HepG2 (cell line): ENCODE results near the gene OR52E8.

ENCODE experiments used
- CREM ChIP-seq, 2 experiments: sonication (generic) in 1 of 2; formaldehyde crosslinking in 1 of 2; IDR thresholded peaks; 2 replicates each; pipeline versions ENCODE4 v1.4.0 to v1.6.1; 2016 to 2020; ENCODE audit warnings: antibody characterized with exemption in 1 of 2, mild to moderate bottlenecking in 1 of 2, missing genetic modification reagents in 1 of 2
- GABPA ChIP-seq, 2 experiments: IDR thresholded peaks; 2 replicates each; pipeline ENCODE4 v1.6.1; 2011 to 2016; ENCODE audit warnings: low read depth in 2 of 2, low read length in 1 of 2, missing biosample characterization in 1 of 2, missing genetic modification characterization in 1 of 2
- IKZF4 ChIP-seq: sonication (generic); formaldehyde crosslinking; IDR thresholded peaks from 2 replicates; pipeline ENCODE4 v1.5.1; 2020; ENCODE audit warnings: borderline replicate concordance, mild to moderate bottlenecking, low read depth, missing genetic modification reagents; ENCODE audit errors: not compliant biosample characterization
- KLF6 ChIP-seq: IDR thresholded peaks from 2 replicates; pipeline ENCODE4 v1.8.0; 2016; ENCODE audit warnings: missing biosample characterization, missing genetic modification reagents
- NFRKB ChIP-seq: fragments of 450-650 bp; IDR thresholded peaks from 2 replicates; pipeline ENCODE4 v1.6.1; 2017
- RARG ChIP-seq: sonication (generic); formaldehyde crosslinking; IDR thresholded peaks from 2 replicates; pipeline ENCODE4 v1.4.0; 2020; ENCODE audit warnings: low read depth, mild to moderate bottlenecking, missing genetic modification reagents
- ZNF121 ChIP-seq: sonication (generic); formaldehyde crosslinking; IDR thresholded peaks from 2 replicates; pipeline ENCODE4 v1.5.0; 2020; ENCODE audit warnings: mild to moderate bottlenecking, missing genetic modification reagents
- ZNF207 ChIP-seq: fragments of 450-650 bp; IDR thresholded peaks from 2 replicates; pipeline ENCODE4 v1.6.1; 2016; ENCODE audit warnings: antibody characterized with exemption, borderline replicate concordance
- ZNF282 ChIP-seq: fragments of 450-650 bp; IDR thresholded peaks from 2 replicates; pipeline ENCODE4 v1.6.1; 2018; ENCODE audit not compliant: partially characterized antibody
- ZNF30 ChIP-seq: sonication (generic); formaldehyde crosslinking; IDR thresholded peaks from 2 replicates; pipeline ENCODE4 v1.5.0; 2020; ENCODE audit warnings: mild to moderate bottlenecking, missing genetic modification reagents
- TF ChIP-seq, protein P1 (sequence below): sonication (generic); formaldehyde crosslinking; IDR thresholded peaks from 2 replicates; pipeline ENCODE4 v1.4.0; 2020; ENCODE audit warnings: missing genetic modification reagents
- TF ChIP-seq, protein P2 (sequence below): sonication (generic); formaldehyde crosslinking; IDR thresholded peaks from 2 replicates; pipeline ENCODE4 v1.5.0; 2020; ENCODE audit warnings: mild to moderate bottlenecking, missing genetic modification reagents, moderate library complexity
- TF ChIP-seq, protein P3 (sequence below), 2 experiments: IDR thresholded peaks; 2 replicates each; pipeline ENCODE4 v1.6.1; 2011 to 2012; ENCODE audit warnings: low read length in 2 of 2, borderline replicate concordance in 1 of 2, low read depth in 1 of 2, mild to moderate bottlenecking in 1 of 2, moderate library complexity in 1 of 2

GRCh38 chr11:5865826-5866225, 8.3 kb upstream of the OR52E8 start:
- TF ChIP-seq RARG (CRISPR knock-in tag) (no peak), NFRKB (no peak), ZNF30 (CRISPR knock-in tag) (no peak), ZNF282 (no peak), IKZF4 (CRISPR knock-in tag) (no peak), KLF6 (no peak), CREM (IDR thresholded peaks at IDR 0.05) (no peak), CREM (CRISPR knock-in tag; IDR thresholded peaks at IDR 0.05) (no peak), ZNF121 (CRISPR knock-in tag) (no peak), GABPA (IDR thresholded peaks at IDR 0.05; ENCODE audit: low read depth, low read length) (no peak), GABPA (CRISPR knock-in tag; IDR thresholded peaks at IDR 0.05; ENCODE audit: low read depth) (no peak), ZNF207 (no peak)
- TF ChIP-seq, protein P1, sequence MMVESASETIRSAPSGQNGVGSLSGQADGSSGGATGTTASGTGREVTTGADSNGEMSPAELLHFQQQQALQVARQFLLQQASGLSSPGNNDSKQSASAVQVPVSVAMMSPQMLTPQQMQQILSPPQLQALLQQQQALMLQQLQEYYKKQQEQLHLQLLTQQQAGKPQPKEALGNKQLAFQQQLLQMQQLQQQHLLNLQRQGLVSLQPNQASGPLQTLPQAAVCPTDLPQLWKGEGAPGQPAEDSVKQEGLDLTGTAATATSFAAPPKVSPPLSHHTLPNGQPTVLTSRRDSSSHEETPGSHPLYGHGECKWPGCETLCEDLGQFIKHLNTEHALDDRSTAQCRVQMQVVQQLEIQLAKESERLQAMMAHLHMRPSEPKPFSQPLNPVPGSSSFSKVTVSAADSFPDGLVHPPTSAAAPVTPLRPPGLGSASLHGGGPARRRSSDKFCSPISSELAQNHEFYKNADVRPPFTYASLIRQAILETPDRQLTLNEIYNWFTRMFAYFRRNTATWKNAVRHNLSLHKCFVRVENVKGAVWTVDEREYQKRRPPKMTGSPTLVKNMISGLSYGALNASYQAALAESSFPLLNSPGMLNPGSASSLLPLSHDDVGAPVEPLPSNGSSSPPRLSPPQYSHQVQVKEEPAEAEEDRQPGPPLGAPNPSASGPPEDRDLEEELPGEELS = no peak
- TF ChIP-seq, protein P2, sequence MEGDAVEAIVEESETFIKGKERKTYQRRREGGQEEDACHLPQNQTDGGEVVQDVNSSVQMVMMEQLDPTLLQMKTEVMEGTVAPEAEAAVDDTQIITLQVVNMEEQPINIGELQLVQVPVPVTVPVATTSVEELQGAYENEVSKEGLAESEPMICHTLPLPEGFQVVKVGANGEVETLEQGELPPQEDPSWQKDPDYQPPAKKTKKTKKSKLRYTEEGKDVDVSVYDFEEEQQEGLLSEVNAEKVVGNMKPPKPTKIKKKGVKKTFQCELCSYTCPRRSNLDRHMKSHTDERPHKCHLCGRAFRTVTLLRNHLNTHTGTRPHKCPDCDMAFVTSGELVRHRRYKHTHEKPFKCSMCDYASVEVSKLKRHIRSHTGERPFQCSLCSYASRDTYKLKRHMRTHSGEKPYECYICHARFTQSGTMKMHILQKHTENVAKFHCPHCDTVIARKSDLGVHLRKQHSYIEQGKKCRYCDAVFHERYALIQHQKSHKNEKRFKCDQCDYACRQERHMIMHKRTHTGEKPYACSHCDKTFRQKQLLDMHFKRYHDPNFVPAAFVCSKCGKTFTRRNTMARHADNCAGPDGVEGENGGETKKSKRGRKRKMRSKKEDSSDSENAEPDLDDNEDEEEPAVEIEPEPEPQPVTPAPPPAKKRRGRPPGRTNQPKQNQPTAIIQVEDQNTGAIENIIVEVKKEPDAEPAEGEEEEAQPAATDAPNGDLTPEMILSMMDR (CRISPR knock-in tag) = no peak
- TF ChIP-seq, protein P3, sequence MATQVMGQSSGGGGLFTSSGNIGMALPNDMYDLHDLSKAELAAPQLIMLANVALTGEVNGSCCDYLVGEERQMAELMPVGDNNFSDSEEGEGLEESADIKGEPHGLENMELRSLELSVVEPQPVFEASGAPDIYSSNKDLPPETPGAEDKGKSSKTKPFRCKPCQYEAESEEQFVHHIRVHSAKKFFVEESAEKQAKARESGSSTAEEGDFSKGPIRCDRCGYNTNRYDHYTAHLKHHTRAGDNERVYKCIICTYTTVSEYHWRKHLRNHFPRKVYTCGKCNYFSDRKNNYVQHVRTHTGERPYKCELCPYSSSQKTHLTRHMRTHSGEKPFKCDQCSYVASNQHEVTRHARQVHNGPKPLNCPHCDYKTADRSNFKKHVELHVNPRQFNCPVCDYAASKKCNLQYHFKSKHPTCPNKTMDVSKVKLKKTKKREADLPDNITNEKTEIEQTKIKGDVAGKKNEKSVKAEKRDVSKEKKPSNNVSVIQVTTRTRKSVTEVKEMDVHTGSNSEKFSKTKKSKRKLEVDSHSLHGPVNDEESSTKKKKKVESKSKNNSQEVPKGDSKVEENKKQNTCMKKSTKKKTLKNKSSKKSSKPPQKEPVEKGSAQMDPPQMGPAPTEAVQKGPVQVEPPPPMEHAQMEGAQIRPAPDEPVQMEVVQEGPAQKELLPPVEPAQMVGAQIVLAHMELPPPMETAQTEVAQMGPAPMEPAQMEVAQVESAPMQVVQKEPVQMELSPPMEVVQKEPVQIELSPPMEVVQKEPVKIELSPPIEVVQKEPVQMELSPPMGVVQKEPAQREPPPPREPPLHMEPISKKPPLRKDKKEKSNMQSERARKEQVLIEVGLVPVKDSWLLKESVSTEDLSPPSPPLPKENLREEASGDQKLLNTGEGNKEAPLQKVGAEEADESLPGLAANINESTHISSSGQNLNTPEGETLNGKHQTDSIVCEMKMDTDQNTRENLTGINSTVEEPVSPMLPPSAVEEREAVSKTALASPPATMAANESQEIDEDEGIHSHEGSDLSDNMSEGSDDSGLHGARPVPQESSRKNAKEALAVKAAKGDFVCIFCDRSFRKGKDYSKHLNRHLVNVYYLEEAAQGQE (IDR thresholded peaks at IDR 0.05; ENCODE audit: borderline replicate concordance in 1 of 2, low read depth in 1 of 2, low read length in 2 of 2) = no peak
